Colonic mucosa (tissue), 4 donors: ENCODE measurements around the gene SYS1. TPM values are rescaled to one million over a fixed set of nuclear protein-coding genes. Genes with fewer than 3 reads are reported as not detected.

Source experiments
- DNase-seq: peaks from one replicate; pipeline ENCODE4 v3.0.0-alpha.2; 2020
- H3K27ac ChIP-seq: fragments of 200-600 bp; one replicate; pipeline ENCODE4 v1.8.0; 2021
- H3K27me3 ChIP-seq: fragments of 200-600 bp; one replicate; pipeline ENCODE4 v1.8.0; 2021
- H3K36me3 ChIP-seq: fragments of 200-600 bp; one replicate; pipeline ENCODE4 v1.8.0; 2021
- H3K4me1 ChIP-seq: fragments of 200-600 bp; one replicate; pipeline ENCODE4 v1.8.0; 2021; ENCODE audit warnings: mild to moderate bottlenecking
- H3K4me3 ChIP-seq: fragments of 200-600 bp; one replicate; pipeline ENCODE4 v1.8.0; 2021
- H3K9ac ChIP-seq, 2 donors: one replicate each; pipeline ENCODE4 v1.7.0; 2013; ENCODE audit warnings: control low read depth in 2 of 2, low read depth in 2 of 2, low read length in 2 of 2
- H3K9me3 ChIP-seq: fragments of 200-600 bp; one replicate; pipeline ENCODE4 v1.8.0; 2021
- CTCF ChIP-seq: fragments of 200-600 bp; IDR thresholded peaks from one replicate; pipeline ENCODE4 v1.8.0; 2022; ENCODE audit warnings: antibody characterized with exemption, mild to moderate bottlenecking
- intact Hi-C: fragments of 100-400 bp; cut with DNase I; formaldehyde crosslinking; loops from one replicate; pipeline ENCODE4 v1.14.1; 2022
- total RNA-seq, 2 donors: library from RNA; stranded (reverse); fragmentation: NEBNext Ultra II Directional in 1 of 2; extraction: Animal tissue kit (Norgen Biotek cat#: 25700) in 1 of 2; gene quantifications; one replicate each; pipeline ENCODE4 v1.2.1, GENCODE V29; 2021
- donor health status: healthy.
- donor health status: DM: no; HTN: no; CAD: no.
- donor health status: DM: no; HTN: no; CAD: no.

SYS1 gene
- total RNA-seq, 2 donors from 2014 or later: 24.4 to 27.7 TPM

GRCh38 chr20:45359406-45360148 is 3.4 kb upstream of the SYS1 start:
- Histone ChIP-seq H3K9ac (no peak overlapping the region), H3K27ac (peak overlapping the region; percentile 31), H3K4me1 (peaks cover 14% of the 10 kb centered on the region), H3K9me3 (no peaks in the 10 kb centered on the region), H3K4me3 (no peak overlapping the region), H3K36me3 (no peaks in the 10 kb centered on the region), H3K27me3 (no peaks in the 10 kb centered on the region)
- intact Hi-C loops: no loop called here
- DNase-seq: peak; percentile 65
- TF ChIP-seq CTCF: no peak

GRCh38 chr20:45361793-45362192 is 1.2 kb upstream of the SYS1 start:
- intact Hi-C loops: no loop called here
- Histone ChIP-seq H3K4me3 (no peak overlapping the region), H3K36me3 (no peaks in the 10 kb centered on the region), H3K27ac (no peak overlapping the region), H3K9ac (no peak overlapping the region), H3K4me1 (peaks cover 14% of the 10 kb centered on the region), H3K9me3 (no peaks in the 10 kb centered on the region), H3K27me3 (no peaks in the 10 kb centered on the region)
- no peak for TF ChIP-seq CTCF
- DNase-seq: no peak

GRCh38 chr20:45363611-45364492 is 896 bp downstream of the SYS1 start:
- no peak for TF ChIP-seq CTCF
- H3K9ac ChIP-seq: peak overlapping the region; percentile 83 to 86
- intact Hi-C loops: no loop called here
- H3K4me3 ChIP-seq: peak overlapping the region; percentile 59
- peak overlapping the region; percentile 83 for H3K27ac ChIP-seq
- no peaks in the 10 kb centered on the region for H3K27me3 ChIP-seq
- H3K9me3 ChIP-seq: no peaks in the 10 kb centered on the region
- H3K36me3 ChIP-seq: no peaks in the 10 kb centered on the region
- peaks cover 6% of the 10 kb centered on the region for H3K4me1 ChIP-seq
- DNase-seq: peak; percentile 19

- no peak for TF ChIP-seq CTCF
Observed at GRCh38 chr20:45365444-45365970, 2.6 kb downstream of the SYS1 start.

GRCh38 chr20:45366192-45366591 is 3.2 kb downstream of the SYS1 start:
- Histone ChIP-seq H3K9ac (no peak overlapping the region), H3K36me3 (no peaks in the 10 kb centered on the region), H3K9me3 (no peaks in the 10 kb centered on the region), H3K27ac (no peak overlapping the region), H3K27me3 (no peaks in the 10 kb centered on the region), H3K4me1 (peaks cover 6% of the 10 kb centered on the region), H3K4me3 (no peak overlapping the region)
- intact Hi-C loops: loop anchor here (5.0 kb wide), 1 partner anchor 39 kb away; no protein-coding TSS in a partner anchor
- TF ChIP-seq CTCF: no peak
- no peak for DNase-seq

More at GRCh38 chr20:45365444-45365970, 2.6 kb downstream of the SYS1 start:
- H3K27ac ChIP-seq: no peak overlapping the region
- no peak for DNase-seq
- H3K36me3 ChIP-seq: no peaks in the 10 kb centered on the region
- no peak overlapping the region for H3K9ac ChIP-seq
- no peaks in the 10 kb centered on the region for H3K27me3 ChIP-seq
- H3K4me3 ChIP-seq: no peak overlapping the region
- intact Hi-C loops: loop anchor here (5.0 kb wide), 1 partner anchor 38 kb away; no protein-coding TSS in a partner anchor
- no peaks in the 10 kb centered on the region for H3K9me3 ChIP-seq
- H3K4me1 ChIP-seq: peaks cover 6% of the 10 kb centered on the region
